NB4 (cell line): ENCODE data around the gene LYRM9.
"Not testable (repeated sequence)": the region's sequence is repeated elsewhere in the genome, so short reads cannot be mapped to it uniquely, and the experiment has no call there.

Source experiments
- DNase-seq: peaks from one replicate; pipeline ENCODE4 v3.0.0; 2010; ENCODE audit warnings: low read depth
- H3K4me3 ChIP-seq: one replicate; pipeline ENCODE4 v1.5.1; 2011; ENCODE audit warnings: mild to moderate bottlenecking, low read depth, low read length, moderate library complexity
- MAX ChIP-seq: IDR thresholded peaks from 2 replicates; pipeline ENCODE4 v1.6.1; 2011; ENCODE audit warnings: low read depth, low read length
- MYC ChIP-seq: IDR thresholded peaks from 2 replicates; pipeline ENCODE4 v1.6.1; 2011; ENCODE audit warnings: low read depth, low read length
- POLR2A ChIP-seq: IDR thresholded peaks from 2 replicates; pipeline ENCODE4 v1.6.1; 2011; ENCODE audit warnings: mild to moderate bottlenecking; ENCODE audit not compliant: insufficient read length; ENCODE audit errors: extremely low read depth
- TF ChIP-seq, protein P1 (sequence below): IDR thresholded peaks from one replicate; pipeline ENCODE4 v1.5.1; 2012; ENCODE audit warnings: low read depth, low read length

LYRM9 gene

GRCh38 chr17:27919079-27919478 is 25.9 kb upstream of the LYRM9 start:
- DNase-seq: no peak
- TF ChIP-seq, protein P1, sequence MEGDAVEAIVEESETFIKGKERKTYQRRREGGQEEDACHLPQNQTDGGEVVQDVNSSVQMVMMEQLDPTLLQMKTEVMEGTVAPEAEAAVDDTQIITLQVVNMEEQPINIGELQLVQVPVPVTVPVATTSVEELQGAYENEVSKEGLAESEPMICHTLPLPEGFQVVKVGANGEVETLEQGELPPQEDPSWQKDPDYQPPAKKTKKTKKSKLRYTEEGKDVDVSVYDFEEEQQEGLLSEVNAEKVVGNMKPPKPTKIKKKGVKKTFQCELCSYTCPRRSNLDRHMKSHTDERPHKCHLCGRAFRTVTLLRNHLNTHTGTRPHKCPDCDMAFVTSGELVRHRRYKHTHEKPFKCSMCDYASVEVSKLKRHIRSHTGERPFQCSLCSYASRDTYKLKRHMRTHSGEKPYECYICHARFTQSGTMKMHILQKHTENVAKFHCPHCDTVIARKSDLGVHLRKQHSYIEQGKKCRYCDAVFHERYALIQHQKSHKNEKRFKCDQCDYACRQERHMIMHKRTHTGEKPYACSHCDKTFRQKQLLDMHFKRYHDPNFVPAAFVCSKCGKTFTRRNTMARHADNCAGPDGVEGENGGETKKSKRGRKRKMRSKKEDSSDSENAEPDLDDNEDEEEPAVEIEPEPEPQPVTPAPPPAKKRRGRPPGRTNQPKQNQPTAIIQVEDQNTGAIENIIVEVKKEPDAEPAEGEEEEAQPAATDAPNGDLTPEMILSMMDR: no peak
- TF ChIP-seq MYC: no peak
- no peak for TF ChIP-seq MAX
- TF ChIP-seq POLR2A: no peak
- no peak overlapping the region for H3K4me3 ChIP-seq

DNA sequence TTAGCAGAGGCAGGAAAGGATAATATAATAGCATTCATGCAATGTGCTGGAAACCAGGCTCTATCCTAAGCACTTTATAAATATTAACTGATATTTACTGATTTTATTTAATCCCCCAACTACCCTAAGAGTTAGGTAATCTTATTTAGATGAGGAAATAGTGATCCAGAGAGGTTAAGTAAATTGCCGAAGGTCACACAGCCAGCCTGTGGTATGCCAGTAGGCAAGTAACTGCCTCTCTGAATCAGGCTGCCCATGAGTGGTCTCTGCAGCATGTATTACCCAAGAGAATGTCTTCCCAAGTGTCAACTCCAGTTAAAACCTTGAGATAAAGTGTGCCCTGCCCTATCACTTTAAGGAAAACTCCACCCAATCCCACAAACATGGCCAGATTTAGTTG is 25.3 kb upstream of the LYRM9 start:
- TF ChIP-seq MYC (no peak), POLR2A (no peak), MAX (no peak)
- TF ChIP-seq, protein P1: no peak
- no peak for DNase-seq
- H3K4me3 ChIP-seq: no peak overlapping the region

- DNase-seq: no peak
- TF ChIP-seq POLR2A (no peak), MYC (no peak), MAX (no peak)
- TF ChIP-seq, protein P1: no peak
- H3K4me3 ChIP-seq: no peak overlapping the region
These were observed 23.8 kb upstream of the LYRM9 start for GRCh38 chr17:27917000-27917399.

- TF ChIP-seq, protein P1: no peak
- no peak for TF ChIP-seq MAX
- TF ChIP-seq MYC: no peak
- no peak for TF ChIP-seq POLR2A
- no peak overlapping the region for H3K4me3 ChIP-seq
- no peak for DNase-seq
These were observed 22.5 kb upstream of the LYRM9 start for GRCh38 chr17:27915709-27916108.

DNA sequence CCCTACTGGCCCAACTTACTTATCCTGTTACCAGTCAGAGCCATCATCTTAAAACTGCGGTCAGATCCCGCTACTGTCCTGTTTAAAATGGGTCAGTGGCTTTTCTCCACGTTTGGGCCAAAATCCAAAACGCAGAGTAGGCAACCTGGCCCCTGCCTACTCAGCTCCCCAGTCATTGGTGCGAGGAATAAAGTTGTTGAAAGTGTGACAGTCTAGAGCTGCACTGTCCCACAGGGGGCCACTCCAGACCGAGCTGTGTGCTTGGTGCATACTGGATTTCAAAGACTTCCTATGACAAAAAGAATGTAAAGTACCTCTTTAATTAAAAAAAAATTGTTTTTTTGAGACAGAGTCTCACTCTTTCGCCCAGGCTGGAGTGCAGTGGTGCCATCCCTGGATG is 21.2 kb upstream of the LYRM9 start:
- H3K4me3 ChIP-seq: no peak overlapping the region
- DNase-seq: no peak
- TF ChIP-seq POLR2A: no peak
- TF ChIP-seq MAX: no peak
- TF ChIP-seq, protein P1: no peak
- no peak for TF ChIP-seq MYC

DNA sequence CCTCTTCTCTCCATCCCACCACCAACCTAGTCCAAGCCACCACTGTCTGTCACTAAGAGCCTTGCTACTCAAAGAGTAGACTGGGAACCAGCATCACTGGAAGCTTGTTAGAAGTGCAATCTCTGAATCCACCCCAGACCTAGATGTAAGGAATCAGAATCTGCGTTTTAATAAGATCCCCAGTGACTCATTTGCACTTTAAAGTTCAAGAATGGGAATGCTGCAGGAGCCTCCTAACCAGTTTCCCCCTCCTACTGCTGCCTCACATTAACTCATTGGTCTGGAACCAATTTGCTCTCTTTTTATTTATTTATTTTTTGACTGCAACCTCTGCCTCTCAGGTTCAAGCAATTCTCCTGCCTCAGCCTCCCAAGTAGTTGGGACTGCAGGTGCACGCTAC is 19.8 kb upstream of the LYRM9 start:
- TF ChIP-seq MAX (no peak), POLR2A (no peak), MYC (no peak)
- TF ChIP-seq, protein P1: no peak
- H3K4me3 ChIP-seq: no peak overlapping the region
- no peak for DNase-seq

- not testable (repeated sequence) for H3K4me3 ChIP-seq, DNase-seq
These were observed 19.1 kb upstream of the LYRM9 start for GRCh38 chr17:27912299-27912698.
